ENCODE results near the gene SDHB. TPM values are rescaled to one million over a fixed set of nuclear protein-coding genes. Genes with fewer than 3 reads are reported as not detected.

The SDHB gene
- total and polyA plus RNA-seq, 2 donors (not counting 1 experiment from before 2014, with no cell fraction given): 58.0 to 61.0 TPM

DNA sequence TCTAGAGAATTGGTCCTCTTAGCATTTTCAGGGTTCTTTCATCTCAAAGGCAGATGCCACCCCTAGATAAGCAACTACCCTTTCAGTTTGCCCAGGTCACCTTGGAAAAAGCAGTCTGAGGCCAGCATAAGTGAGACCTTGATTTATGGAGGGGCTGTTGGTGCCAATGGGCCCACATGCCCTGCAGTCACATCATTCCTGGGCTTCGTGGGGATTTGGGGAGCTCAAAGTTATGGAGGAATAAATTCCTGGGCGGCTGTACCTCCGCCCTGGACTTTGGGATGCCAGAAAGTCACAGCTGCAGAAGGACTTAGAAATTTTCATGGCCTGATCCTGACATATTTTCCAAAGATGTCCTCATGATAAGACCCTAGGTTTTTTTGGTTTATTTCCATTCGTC, 2.7 kb upstream of the SDHB start:
- WGBS (ENCODE audit: insufficient coverage): 98% methylated on average over 4 of the region's 4 CpGs
- no peak for TF ChIP-seq EZH2 (IDR thresholded peaks at IDR 0.05; ENCODE audit: borderline replicate concordance, insufficient read depth, low read depth, low read length, poor library complexity, severe bottlenecking)
- TF ChIP-seq, protein P1, sequence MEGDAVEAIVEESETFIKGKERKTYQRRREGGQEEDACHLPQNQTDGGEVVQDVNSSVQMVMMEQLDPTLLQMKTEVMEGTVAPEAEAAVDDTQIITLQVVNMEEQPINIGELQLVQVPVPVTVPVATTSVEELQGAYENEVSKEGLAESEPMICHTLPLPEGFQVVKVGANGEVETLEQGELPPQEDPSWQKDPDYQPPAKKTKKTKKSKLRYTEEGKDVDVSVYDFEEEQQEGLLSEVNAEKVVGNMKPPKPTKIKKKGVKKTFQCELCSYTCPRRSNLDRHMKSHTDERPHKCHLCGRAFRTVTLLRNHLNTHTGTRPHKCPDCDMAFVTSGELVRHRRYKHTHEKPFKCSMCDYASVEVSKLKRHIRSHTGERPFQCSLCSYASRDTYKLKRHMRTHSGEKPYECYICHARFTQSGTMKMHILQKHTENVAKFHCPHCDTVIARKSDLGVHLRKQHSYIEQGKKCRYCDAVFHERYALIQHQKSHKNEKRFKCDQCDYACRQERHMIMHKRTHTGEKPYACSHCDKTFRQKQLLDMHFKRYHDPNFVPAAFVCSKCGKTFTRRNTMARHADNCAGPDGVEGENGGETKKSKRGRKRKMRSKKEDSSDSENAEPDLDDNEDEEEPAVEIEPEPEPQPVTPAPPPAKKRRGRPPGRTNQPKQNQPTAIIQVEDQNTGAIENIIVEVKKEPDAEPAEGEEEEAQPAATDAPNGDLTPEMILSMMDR (IDR thresholded peaks at IDR 0.05): no peak
- intact Hi-C loops (cut with micrococcal nuclease): no loop called here
- Histone ChIP-seq H3K9me3 (ENCODE audit: control extremely low read depth in 1 of 3, control insufficient read depth in 2 of 3, insufficient read depth in 1 of 3, low read length in 2 of 3) (no peaks in the 10 kb centered on the region), H3K4me1 (ENCODE audit: control insufficient read depth in 2 of 2, insufficient read depth in 2 of 2, low read length in 2 of 2) (peaks cover 17 to 23% of the 10 kb centered on the region in 2 donors), H3K4me3 (ENCODE audit: control extremely low read depth in 1 of 5, extremely low read depth in 1 of 5, insufficient read depth in 1 of 5, low read depth in 2 of 5, low read length in 4 of 5) (no peak overlapping the region), H2AFZ (ENCODE audit: insufficient read depth, low read depth, low read length, poor library complexity, severe bottlenecking) (no peak overlapping the region), H4K20me1 (ENCODE audit: control insufficient read depth, insufficient read depth, low read length, poor library complexity, severe bottlenecking) (no peaks in the 10 kb centered on the region), H3K27me3 (replicated peaks in 1 of 4; ENCODE audit: control extremely low read depth in 1 of 4, control insufficient read depth in 3 of 4, insufficient read depth in 4 of 4, low read length in 3 of 4) (no peaks in the 10 kb centered on the region), H3K4me2 (replicated peaks; ENCODE audit: low read depth, low read length, poor library complexity, severe bottlenecking) (no peak overlapping the region), H3K79me2 (ENCODE audit: control insufficient read depth, insufficient read depth, low read length) (peaks cover 30% of the 10 kb centered on the region), H3K36me3 (replicated peaks in 1 of 2; ENCODE audit: control extremely low read depth in 1 of 2, control insufficient read depth in 1 of 2, extremely low read depth in 1 of 2, insufficient read depth in 2 of 2, low read length in 1 of 2) (no peaks in the 10 kb centered on the region), H3K9ac (ENCODE audit: low read length) (no peak overlapping the region), H3K27ac (ENCODE audit: low read length in 2 of 2) (no peak overlapping the region)
- peaks cover 6% of the 10 kb centered on the region for H3K27me3 Mint-ChIP-seq
- H3K27ac Mint-ChIP-seq: no peak overlapping the region
- no peak for DNase-seq
- H3K9me3 Mint-ChIP-seq (ENCODE audit: insufficient read depth): no peaks in the 10 kb centered on the region
- CTCF ChIA-PET: interaction anchor here (1.1 to 2.0 kb wide), 4 partner anchors 9 to 280 kb away, joined by 3 to 11 read pairs (median 6); no protein-coding TSS in a partner anchor
- ATAC-seq (ENCODE audit: low read depth): no peak
- POLR2A ChIA-PET: no interaction called here
- peak overlapping the region; percentile 60 for H3K4me3 Mint-ChIP-seq
- H3K4me1 Mint-ChIP-seq: peaks cover 35% of the 10 kb centered on the region

DNA sequence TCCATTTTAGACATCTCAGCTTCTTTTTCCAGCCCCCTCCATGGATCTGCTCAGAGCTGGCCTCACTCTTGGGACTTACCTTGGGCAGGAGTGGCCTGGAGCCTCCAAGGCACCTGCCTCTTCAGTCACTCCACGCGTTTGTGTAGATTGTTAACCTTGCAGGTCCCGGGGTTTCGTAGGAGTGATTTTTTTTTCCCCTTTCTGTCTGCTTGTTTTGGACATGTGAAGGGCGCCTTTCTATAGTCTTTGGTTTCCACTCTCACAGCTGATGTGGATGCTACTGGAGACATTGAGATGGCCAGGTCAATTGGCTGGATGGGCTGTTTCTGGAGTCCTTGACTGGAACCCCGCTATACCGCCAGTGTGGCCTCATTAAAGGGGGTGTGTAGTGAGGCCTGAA, 2.0 kb upstream of the SDHB start:
- CTCF ChIA-PET: interaction anchor here (0.6 kb wide), 2 partner anchors 276 to 280 kb away, joined by 3 read pairs; no protein-coding TSS in a partner anchor
- H3K9ac ChIP-seq (ENCODE audit: low read length): no peak overlapping the region
- peaks cover 35% of the 10 kb centered on the region for H3K79me2 ChIP-seq (ENCODE audit: control insufficient read depth, insufficient read depth, low read length)
- DNase-seq (no peak), ATAC-seq (ENCODE audit: low read depth) (no peak)
- H3K27ac Mint-ChIP-seq: no peak overlapping the region
- no peaks in the 10 kb centered on the region for H3K9me3 ChIP-seq (ENCODE audit: control extremely low read depth in 1 of 3, control insufficient read depth in 2 of 3, insufficient read depth in 1 of 3, low read length in 2 of 3)
- WGBS (ENCODE audit: insufficient coverage): 100% methylated on average over 4 of the region's 7 CpGs
- no peak overlapping the region for H3K4me3 ChIP-seq (ENCODE audit: control extremely low read depth in 1 of 5, extremely low read depth in 1 of 5, insufficient read depth in 1 of 5, low read depth in 2 of 5, low read length in 4 of 5)
- H3K9me3 Mint-ChIP-seq (ENCODE audit: insufficient read depth): no peaks in the 10 kb centered on the region
- no peaks in the 10 kb centered on the region for H3K27me3 ChIP-seq (replicated peaks in 1 of 4; ENCODE audit: control extremely low read depth in 1 of 4, control insufficient read depth in 3 of 4, insufficient read depth in 4 of 4, low read length in 3 of 4)
- peaks cover 42% of the 10 kb centered on the region for H3K4me1 Mint-ChIP-seq
- no peaks in the 10 kb centered on the region for H4K20me1 ChIP-seq (ENCODE audit: control insufficient read depth, insufficient read depth, low read length, poor library complexity, severe bottlenecking)
- peaks cover 0 to 3% of the 10 kb centered on the region in 2 experiments for H3K36me3 ChIP-seq (replicated peaks in 1 of 2; ENCODE audit: control extremely low read depth in 1 of 2, control insufficient read depth in 1 of 2, extremely low read depth in 1 of 2, insufficient read depth in 2 of 2, low read length in 1 of 2)
- peaks cover 6% of the 10 kb centered on the region for H3K27me3 Mint-ChIP-seq
- H3K4me1 ChIP-seq (ENCODE audit: control insufficient read depth in 2 of 2, insufficient read depth in 2 of 2, low read length in 2 of 2): peaks cover 17 to 23% of the 10 kb centered on the region in 2 donors
- intact Hi-C loops (cut with micrococcal nuclease): loop anchor here (2.0 kb wide), 1 partner anchor 63 kb away; the partner anchor contains the start of gene PADI2
- POLR2A ChIA-PET: no interaction called here
- H2AFZ ChIP-seq (ENCODE audit: insufficient read depth, low read depth, low read length, poor library complexity, severe bottlenecking): no peak overlapping the region
- H3K27ac ChIP-seq (ENCODE audit: low read length in 2 of 2): no peak overlapping the region
- H3K4me2 ChIP-seq (replicated peaks; ENCODE audit: low read depth, low read length, poor library complexity, severe bottlenecking): no peak overlapping the region
- peak overlapping the region; percentile 60 for H3K4me3 Mint-ChIP-seq
- TF ChIP-seq EZH2 (IDR thresholded peaks at IDR 0.05; ENCODE audit: borderline replicate concordance, insufficient read depth, low read depth, low read length, poor library complexity, severe bottlenecking): no peak
- TF ChIP-seq, protein P1 (IDR thresholded peaks at IDR 0.05): no peak

All from B cell (primary cell).